HepG2 (cell line): ENCODE measurements around the gene GDNF. TPM values are rescaled to one million over a fixed set of nuclear protein-coding genes. Genes with fewer than 3 reads are reported as not detected.

Experiments used
- ATAC-seq: fragments of 200-7000 bp; cut with Tn5 transposase; 3 replicates; pipeline ENCODE4 v1.9.1; 2020; ENCODE audit warnings: mild to moderate bottlenecking, moderate library complexity
- BruUV-seq: library from RNA; stranded (reverse); fragments of 400-500 nt; replicated peaks from 2 replicates; lab custom pipeline; 2021; lab: Mats Ljungman, UMichigan
- CTCF ChIA-PET: fragments of 300-600 bp; formaldehyde crosslinking; extraction: SDS; loops from one replicate; lab custom pipeline; 2021; ENCODE audit warnings: low total read pairs, inconsistent platforms, low intra/inter-chr PET ratio; lab: Yijun Ruan, JAX
- POLR2A ChIA-PET: fragments of 350-600 bp; sonication (Branson Sonifier 250); formaldehyde crosslinking; loops from one replicate; lab custom pipeline; 2020; ENCODE audit warnings: antibody characterized with exemption, inconsistent platforms; lab: Yijun Ruan, JAX
- DNase-seq: peaks from one replicate; pipeline ENCODE4 v3.0.0-alpha.2; 2015; ENCODE audit warnings: low spot score
- FAIRE-seq: peaks from 3 replicates; lab custom pipeline; 2011; peaks lifted over from hg19 to GRCh38; lab: Jason Lieb, UNC
- H2AFZ ChIP-seq: one replicate; pipeline ENCODE4 v1.6.1; 2011; ENCODE audit warnings: low read length, inconsistent platforms
- H3K27ac ChIP-seq: fragments of 300-600 bp; 3 replicates; pipeline ENCODE4 v1.8.0; 2011; ENCODE audit warnings: mixed run types, mild to moderate bottlenecking, mixed read lengths, low read length, inconsistent platforms; ENCODE audit not compliant: insufficient read depth; ENCODE audit errors: extremely low read length
- H3K27me3 ChIP-seq, 2 experiments: fragments of 200-600 bp in 1 of 2; 2 replicates in 1 of 2; 3 replicates in 1 of 2; pipeline versions ENCODE4 v1.6.0 to v1.8.0; 2011; ENCODE audit warnings: low read length in 2 of 2, mild to moderate bottlenecking in 2 of 2, moderate library complexity in 2 of 2, inconsistent platforms in 1 of 2; ENCODE audit not compliant: insufficient read depth in 2 of 2, control insufficient read depth in 1 of 2
- H3K36me3 ChIP-seq, 2 experiments: fragments of 200-600 bp in 1 of 2; replicated peaks in 1 of 2; 2 replicates in 1 of 2; 3 replicates in 1 of 2; pipeline versions ENCODE4 v1.5.1 to v1.8.0; 2011; ENCODE audit warnings: low read length in 2 of 2, inconsistent platforms in 1 of 2; ENCODE audit not compliant: insufficient read depth in 2 of 2, control insufficient read depth in 1 of 2
- H3K4me1 ChIP-seq: 2 replicates; pipeline ENCODE4 v1.5.1; 2012; ENCODE audit warnings: low read length, inconsistent platforms; ENCODE audit not compliant: insufficient read depth
- H3K4me2 ChIP-seq: 2 replicates; pipeline ENCODE4 v1.6.0; 2011; ENCODE audit warnings: low read depth, low read length, inconsistent platforms
- H3K4me3 ChIP-seq, 3 experiments: fragments of 200-600 bp in 1 of 3; sonication (generic), shearing (Covaris generic) in 1 of 3; replicated peaks in 1 of 3; 2 replicates each; pipeline ENCODE4 v1.5.1; 2011 to 2016; ENCODE audit warnings: low read length in 3 of 3, inconsistent platforms in 2 of 3, low read depth in 2 of 3, mild to moderate bottlenecking in 2 of 3, control low read depth in 1 of 3, mixed read lengths in 1 of 3; ENCODE audit not compliant: insufficient read depth in 1 of 3
- H3K79me2 ChIP-seq: one replicate; pipeline ENCODE4 v1.6.1; 2011; ENCODE audit warnings: low read length, inconsistent platforms; ENCODE audit not compliant: insufficient read depth
- H3K9ac ChIP-seq: 2 replicates; pipeline ENCODE4 v1.6.0; 2011; ENCODE audit warnings: mild to moderate bottlenecking, low read depth, low read length, inconsistent platforms; ENCODE audit not compliant: insufficient read depth
- H3K9me3 ChIP-seq: 2 replicates; pipeline ENCODE4 v1.5.1; 2012; ENCODE audit warnings: mild to moderate bottlenecking, low read length
- H4K20me1 ChIP-seq: 2 replicates; pipeline ENCODE4 v1.6.0; 2011; ENCODE audit warnings: inconsistent platforms, mild to moderate bottlenecking, low read length, moderate library complexity; ENCODE audit not compliant: insufficient read depth
- CHD2 ChIP-seq: IDR thresholded peaks from 2 replicates; pipeline ENCODE4 v1.6.1; 2011; ENCODE audit warnings: low read depth, low read length, improper control_type of control experiment
- MYC ChIP-seq: sonication (generic); formaldehyde crosslinking; IDR thresholded peaks from 2 replicates; pipeline ENCODE4 v1.9.0; 2021; ENCODE audit warnings: missing genetic modification reagents, borderline replicate concordance
- THRA ChIP-seq: sonication (generic); formaldehyde crosslinking; IDR thresholded peaks from 2 replicates; pipeline ENCODE4 v1.4.0; 2020; ENCODE audit warnings: missing genetic modification reagents, borderline replicate concordance
- ZNF20 ChIP-seq: sonication (generic); formaldehyde crosslinking; IDR thresholded peaks from 2 replicates; pipeline ENCODE4 v1.4.0; 2020; ENCODE audit warnings: mild to moderate bottlenecking, moderate library complexity, missing genetic modification reagents
- ZNF547 ChIP-seq: sonication (generic); formaldehyde crosslinking; IDR thresholded peaks from 2 replicates; pipeline ENCODE4 v1.5.1; 2020; ENCODE audit warnings: mild to moderate bottlenecking, missing genetic modification reagents
- ZNF572 ChIP-seq: sonication (generic); formaldehyde crosslinking; IDR thresholded peaks from 2 replicates; pipeline ENCODE4 v1.5.1; 2020; ENCODE audit warnings: mild to moderate bottlenecking, missing genetic modification reagents
- ZNF644 ChIP-seq: IDR thresholded peaks from 2 replicates; pipeline ENCODE4 v1.6.1; 2016; ENCODE audit warnings: low read depth
- ZNF703 ChIP-seq: sonication (generic); formaldehyde crosslinking; IDR thresholded peaks from 2 replicates; pipeline ENCODE4 v1.5.1; 2020; ENCODE audit warnings: missing genetic modification reagents, mild to moderate bottlenecking, moderate library complexity, borderline replicate concordance
- WGBS: methylation state at CpG from one replicate; pipeline ENCODE4 v1.1.6; 2017; ENCODE audit warnings: low lambda C conversion rate; 5-methylcytosine and 5-hydroxymethylcytosine counted together
- in situ Hi-C: cut with HindIII; loops from 2 replicates; pipeline ENCODE4 v1.10.0; 2017; ENCODE audit warnings: low pct_unique_long_range_greater_than_20kb; ENCODE audit not compliant: extremely low pct_ligation_motif_present
- intact Hi-C: fragments of 100-400 bp; cut with micrococcal nuclease; formaldehyde crosslinking; loops from one replicate; pipeline ENCODE4 v1.10.0; 2022; ENCODE audit not compliant: unreplicated experiment
- polyA plus RNA-seq, 8 experiments: library from polyadenylated mRNA; depleted of rRNA in 3 of 8; stranded (reverse) in 7 of 8; unstranded in 1 of 8; fragments of >200 nt; fragmentation: Illumina TruSeq in 4 of 8; extraction: Trizol in 4 of 8; gene quantifications; 2 replicates each; pipeline versions ENCODE4 v1.2.1 to v1.2.3, GENCODE V29; 2011 to 2016; ENCODE audit warnings: low read depth in 4 of 8, missing spikeins in 1 of 8, mixed read lengths in 1 of 8; ENCODE audit not compliant: insufficient read depth in 1 of 8
- total RNA-seq, 5 experiments: library from RNA; depleted of rRNA; stranded (reverse); fragments of >200 nt; fragmentation: Illumina TruSeq; extraction: Trizol; gene quantifications; 2 replicates each; pipeline ENCODE4 v1.2.3, GENCODE V29; 2016; ENCODE audit warnings: low read depth in 1 of 5

The GDNF gene
- total and polyA plus RNA-seq, 2 of the 13 experiments (the other 11 are each of a cell fraction or from before 2014, with no cell fraction given) = 0.24 to 0.46 TPM

DNA sequence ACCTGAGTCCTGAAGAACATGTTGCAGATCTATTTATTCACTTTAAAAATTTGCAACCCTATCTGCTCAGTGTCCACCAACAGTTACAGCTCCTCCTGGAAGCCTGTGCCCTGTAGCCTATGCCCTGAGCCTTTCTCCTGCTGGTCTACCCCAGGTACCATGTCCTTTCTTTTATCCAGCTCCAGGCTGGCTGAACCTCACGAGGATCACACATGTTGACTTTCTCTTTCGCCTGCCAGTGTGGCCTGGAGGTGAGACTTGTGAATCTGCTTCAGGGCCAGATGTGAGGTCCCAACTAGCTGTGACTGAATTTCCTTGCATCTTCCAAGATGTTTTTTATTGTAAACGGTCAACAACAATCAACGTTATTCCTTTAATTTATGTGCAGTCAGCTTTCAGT lies 70.7 kb downstream of the GDNF start:
- H2AFZ ChIP-seq = no peak overlapping the region
- no TSS peak for BruUV-seq
- 0 out of 3 replicates have a peak, but pooled peaks have one; percentile 28 for ATAC-seq
- no peak overlapping the region for H3K4me2 ChIP-seq
- no peaks in the 10 kb centered on the region for H4K20me1 ChIP-seq
- no peak for DNase-seq
- ChIA-PET CTCF (no interaction called here), POLR2A (no interaction called here)
- no peak for TF ChIP-seq MYC (CRISPR knock-in tag)
- TF ChIP-seq ZNF703 (CRISPR knock-in tag) = no peak
- no peak for TF ChIP-seq THRA (CRISPR knock-in tag)
- TF ChIP-seq CHD2 = no peak
- no peak for TF ChIP-seq ZNF20
- TF ChIP-seq ZNF547 = no peak
- no peak for TF ChIP-seq ZNF644
- TF ChIP-seq ZNF572 (CRISPR knock-in tag) = no peak
- TF ChIP-seq, all 625 proteins: peak for 0
- WGBS = 78% methylated on average over 4 of the region's 4 CpGs
- no peak for FAIRE-seq
- no peaks in the 10 kb centered on the region for H3K79me2 ChIP-seq
- no peak overlapping the region for H3K9ac ChIP-seq
- peaks cover 21% of the 10 kb centered on the region; the same call in 1 of the 2 replicates for H3K4me1 ChIP-seq
- H3K4me3 ChIP-seq = no peak overlapping the region
- intact Hi-C loops = no loop called here
- H3K9me3 ChIP-seq = peaks cover 9% of the 10 kb centered on the region; the same call in 1 of the 2 replicates
- H3K36me3 ChIP-seq = no peaks in the 10 kb centered on the region
- in situ Hi-C loops = no loop called here
- no peaks in the 10 kb centered on the region for H3K27me3 ChIP-seq
- H3K27ac ChIP-seq = no peak overlapping the region

- CTCF ChIA-PET = no interaction called here
- in situ Hi-C loops = no loop called here
- Histone ChIP-seq H2AFZ (no peak overlapping the region), H3K27ac (no peak overlapping the region), H3K4me2 (no peak overlapping the region), H3K36me3 (no peaks in the 10 kb centered on the region), H3K4me3 (no peak overlapping the region), H3K27me3 (no peaks in the 10 kb centered on the region), H4K20me1 (no peaks in the 10 kb centered on the region), H3K9ac (no peak overlapping the region), H3K79me2 (no peaks in the 10 kb centered on the region), H3K9me3 (peaks cover 3% of the 10 kb centered on the region; the same call in 1 of the 2 replicates), H3K4me1 (peaks cover 21% of the 10 kb centered on the region; the same call in 1 of the 2 replicates)
- ATAC-seq = no peak
- no peak for DNase-seq
- POLR2A ChIA-PET = no interaction called here
- no peak for FAIRE-seq
- intact Hi-C loops = no loop called here
- no TSS peak for BruUV-seq
- no peak for TF ChIP-seq ZNF20
Observed at GRCh38 chr5:37768371-37768770, 71.5 kb downstream of the GDNF start.
